Muscle of leg (tissue), 11 donors: ENCODE data around the gene PGS1. TPM values are rescaled to one million over a fixed set of nuclear protein-coding genes. Genes with fewer than 3 reads are reported as not detected.

Experiments used
- DNase-seq: peaks from one replicate; pipeline ENCODE4 v3.0.0; 2013
- H3K27ac ChIP-seq: one replicate; pipeline ENCODE4 v1.5.1; 2013; ENCODE audit warnings: mild to moderate bottlenecking, low read length, control low read depth
- H3K27me3 ChIP-seq: one replicate; pipeline ENCODE4 v1.6.1; 2013; ENCODE audit warnings: low read length; ENCODE audit not compliant: control insufficient read depth, insufficient read depth
- H3K36me3 ChIP-seq: one replicate; pipeline ENCODE4 v1.6.1; 2013; ENCODE audit warnings: low read length; ENCODE audit not compliant: control insufficient read depth, insufficient read depth
- H3K4me1 ChIP-seq: one replicate; pipeline ENCODE4 v1.6.1; 2013; ENCODE audit warnings: low read length; ENCODE audit not compliant: control insufficient read depth, insufficient read depth
- H3K4me3 ChIP-seq: one replicate; pipeline ENCODE4 v1.5.1; 2013; ENCODE audit warnings: low read length, control low read depth
- H3K9me3 ChIP-seq: replicated peaks from 2 replicates; pipeline ENCODE4 v1.6.1; 2013; ENCODE audit warnings: low read depth, low read length; ENCODE audit not compliant: control insufficient read depth
- WGBS: methylation state at CpG from one replicate; pipeline ENCODE4 v1.1.5; 2013; ENCODE audit warnings: missing lambda C conversion rate; ENCODE audit not compliant: insufficient coverage; 5-methylcytosine and 5-hydroxymethylcytosine counted together
- polyA plus RNA-seq, 8 donors: library from polyadenylated mRNA; unstranded; fragments of 120-200 nt; gene quantifications; one replicate each; pipeline versions ENCODE4 v1.2.1 to v1.2.3, GENCODE V29; 2013; ENCODE audit warnings: inconsistent platforms in 1 of 8, low replicate concordance in 1 of 8; ENCODE audit not compliant: insufficient read length in 8 of 8, insufficient read depth in 1 of 8
- total RNA-seq: library from RNA; stranded (reverse); fragments of 120-200 nt; gene quantifications from one replicate; pipeline ENCODE4 v1.2.4, GENCODE V29; 2013

Gene PGS1
- total and polyA plus RNA-seq, 9 donors: 20.9 to 33.6 (median 27.1) TPM

DNA sequence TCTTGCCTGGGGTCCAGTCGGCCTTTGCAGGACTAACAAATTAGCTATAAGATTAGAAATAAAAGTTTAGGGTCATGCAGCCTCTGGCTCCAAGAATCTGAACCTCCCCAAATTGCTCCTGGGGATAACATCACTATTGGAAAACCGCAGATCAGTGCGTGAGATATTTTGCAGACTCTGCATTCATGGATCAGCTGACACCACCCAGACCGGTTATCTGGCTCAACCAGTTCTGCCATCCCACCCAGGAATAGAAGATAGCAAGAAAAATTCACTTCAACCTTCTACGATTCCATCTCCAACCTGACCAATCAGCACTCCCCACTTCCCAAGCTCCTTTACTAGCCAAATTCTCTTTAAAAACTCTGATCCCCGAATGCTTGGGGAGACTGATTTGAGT, 4.3 kb upstream of the PGS1 start:
- H3K27me3 ChIP-seq: no peaks in the 10 kb centered on the region
- H3K4me1 ChIP-seq: peaks cover 13% of the 10 kb centered on the region
- no peaks in the 10 kb centered on the region for H3K36me3 ChIP-seq
- no peak overlapping the region for H3K4me3 ChIP-seq
- DNase-seq: no peak
- 68% methylated on average over 2 of the region's 6 CpGs for WGBS
- H3K27ac ChIP-seq: peak overlapping the region; percentile 52
- H3K9me3 ChIP-seq: no peaks in the 10 kb centered on the region

DNA sequence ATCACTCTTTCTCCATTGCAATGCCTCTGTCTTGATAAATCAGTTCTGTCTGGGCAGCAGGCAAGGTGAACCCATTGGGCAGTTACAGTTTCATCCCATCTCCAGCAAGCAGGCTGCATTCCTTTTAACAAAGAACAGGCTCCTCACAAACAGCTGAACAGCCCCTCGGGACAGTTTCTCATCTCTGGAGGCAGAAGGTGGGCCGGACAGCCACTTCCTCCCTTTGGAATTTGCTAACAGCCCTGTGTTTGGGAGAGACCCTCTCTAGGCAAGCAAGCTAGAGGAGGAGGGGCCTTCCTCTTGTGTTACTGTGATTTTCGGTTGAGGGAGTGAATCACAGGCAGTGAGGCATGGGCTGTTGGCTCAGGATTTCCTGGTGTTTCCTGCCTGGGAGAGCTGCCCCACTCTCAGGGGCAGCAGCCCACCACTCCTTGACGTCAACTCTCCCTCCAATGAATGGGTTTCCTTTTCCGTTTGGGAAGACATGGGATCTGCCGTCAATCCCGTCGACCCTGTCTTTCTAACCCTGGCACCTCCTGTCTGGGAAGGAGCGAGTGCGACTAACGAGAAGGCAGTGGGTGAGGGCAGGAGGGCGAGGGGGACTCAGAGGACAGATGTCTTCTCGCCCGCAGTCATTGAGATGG, 3.7 kb upstream of the PGS1 start:
- Histone ChIP-seq H3K9me3 (no peaks in the 10 kb centered on the region), H3K4me3 (no peak overlapping the region), H3K27me3 (no peaks in the 10 kb centered on the region), H3K36me3 (no peaks in the 10 kb centered on the region), H3K4me1 (peaks cover 19% of the 10 kb centered on the region), H3K27ac (peak overlapping the region; percentile 52)
- WGBS: 46% methylated on average over 7 of the region's 14 CpGs
- peak; percentile 38 for DNase-seq

DNA sequence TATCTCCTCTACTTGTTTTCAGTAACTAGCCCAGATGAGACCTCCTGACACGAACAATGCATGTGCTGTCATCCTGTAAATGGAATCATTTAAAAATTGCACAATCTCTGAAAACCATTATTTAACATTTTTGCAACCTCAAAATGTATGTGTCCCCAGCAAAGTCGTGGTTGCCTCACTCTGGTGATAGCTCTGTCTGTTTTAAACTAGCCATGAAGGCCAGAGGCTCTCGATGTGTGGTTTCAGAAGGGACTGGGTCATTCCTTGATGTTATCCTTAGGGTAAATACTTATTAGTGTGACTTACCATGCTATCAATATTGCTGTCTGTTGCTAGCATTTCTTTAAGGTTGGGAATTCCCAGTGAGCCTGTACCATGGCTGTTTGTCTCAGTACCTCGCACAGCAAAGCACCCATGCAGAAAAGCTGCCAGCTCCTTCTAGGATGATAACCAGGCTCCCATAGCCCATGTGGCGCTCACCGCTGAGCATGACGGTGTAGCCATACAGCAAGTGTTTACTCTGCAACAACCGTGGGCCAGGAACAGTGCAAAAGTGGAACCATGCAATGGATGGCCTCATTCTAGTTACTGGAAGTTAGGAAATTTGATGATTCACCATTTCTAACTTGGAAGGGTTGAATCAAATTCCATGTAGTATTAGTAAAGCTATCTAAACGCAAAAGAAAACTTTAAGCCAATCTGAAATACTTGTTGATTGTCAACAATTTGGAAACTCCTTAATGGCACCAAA, 2.9 kb upstream of the PGS1 start:
- H3K27me3 ChIP-seq: no peaks in the 10 kb centered on the region
- no peaks in the 10 kb centered on the region for H3K9me3 ChIP-seq
- H3K27ac ChIP-seq: peak overlapping the region; percentile 52
- H3K4me3 ChIP-seq: no peak overlapping the region
- peak; percentile 43 for DNase-seq
- WGBS: 77% methylated on average over 5 of the region's 9 CpGs
- peaks cover 5% of the 10 kb centered on the region for H3K36me3 ChIP-seq
- H3K4me1 ChIP-seq: peaks cover 22% of the 10 kb centered on the region

GRCh38 chr17:78376161-78376560, 2.3 kb upstream of the PGS1 start:
- no CpG with 5 or more reads among the region's 5 CpGs for WGBS
- H3K27me3 ChIP-seq: no peaks in the 10 kb centered on the region
- H3K9me3 ChIP-seq: no peaks in the 10 kb centered on the region
- no peak overlapping the region for H3K27ac ChIP-seq
- no peak overlapping the region for H3K4me3 ChIP-seq
- H3K36me3 ChIP-seq: peaks cover 5% of the 10 kb centered on the region
- DNase-seq: no peak
- peaks cover 25% of the 10 kb centered on the region for H3K4me1 ChIP-seq

GRCh38 chr17:78377858-78378224, 608 bp upstream of the PGS1 start:
- DNase-seq: no peak
- WGBS: 58% methylated on average over 14 of the region's 14 CpGs
- H3K27ac ChIP-seq: peak overlapping the region; percentile 76
- H3K9me3 ChIP-seq: no peaks in the 10 kb centered on the region
- H3K4me3 ChIP-seq: peak overlapping the region; percentile 97
- H3K4me1 ChIP-seq: peaks cover 28% of the 10 kb centered on the region
- H3K36me3 ChIP-seq: peaks cover 5% of the 10 kb centered on the region
- no peaks in the 10 kb centered on the region for H3K27me3 ChIP-seq

- Histone ChIP-seq H3K36me3 (peaks cover 5% of the 10 kb centered on the region), H3K4me3 (peak overlapping the region; percentile 97), H3K4me1 (peaks cover 31% of the 10 kb centered on the region), H3K9me3 (no peaks in the 10 kb centered on the region), H3K27ac (peak overlapping the region; percentile 89), H3K27me3 (no peaks in the 10 kb centered on the region)
- no peak for DNase-seq
- 0% methylated on average over 1 of the region's 7 CpGs for WGBS
Measured at GRCh38 chr17:78379131-78379491, 662 bp downstream of the PGS1 start.

GRCh38 chr17:78380370-78380769, 1.9 kb downstream of the PGS1 start:
- WGBS: 65% methylated on average over 3 of the region's 5 CpGs
- peaks cover 36% of the 10 kb centered on the region for H3K4me1 ChIP-seq
- no peak overlapping the region for H3K27ac ChIP-seq

GRCh38 chr17:78381601-78382232, 3.3 kb downstream of the PGS1 start:
- H3K9me3 ChIP-seq: no peaks in the 10 kb centered on the region
- H3K27ac ChIP-seq: peak overlapping the region; percentile 52
- H3K4me1 ChIP-seq: peaks cover 48% of the 10 kb centered on the region
- no peaks in the 10 kb centered on the region for H3K27me3 ChIP-seq
- no peak for DNase-seq
- no peak overlapping the region for H3K4me3 ChIP-seq
- WGBS: 55% methylated on average over 2 of the region's 12 CpGs
- H3K36me3 ChIP-seq: peaks cover 5% of the 10 kb centered on the region

More at GRCh38 chr17:78380370-78380769, 1.9 kb downstream of the PGS1 start:
- no peak overlapping the region for H3K4me3 ChIP-seq
- peaks cover 5% of the 10 kb centered on the region for H3K36me3 ChIP-seq
- no peaks in the 10 kb centered on the region for H3K9me3 ChIP-seq
- no peaks in the 10 kb centered on the region for H3K27me3 ChIP-seq
- no peak for DNase-seq

DNA sequence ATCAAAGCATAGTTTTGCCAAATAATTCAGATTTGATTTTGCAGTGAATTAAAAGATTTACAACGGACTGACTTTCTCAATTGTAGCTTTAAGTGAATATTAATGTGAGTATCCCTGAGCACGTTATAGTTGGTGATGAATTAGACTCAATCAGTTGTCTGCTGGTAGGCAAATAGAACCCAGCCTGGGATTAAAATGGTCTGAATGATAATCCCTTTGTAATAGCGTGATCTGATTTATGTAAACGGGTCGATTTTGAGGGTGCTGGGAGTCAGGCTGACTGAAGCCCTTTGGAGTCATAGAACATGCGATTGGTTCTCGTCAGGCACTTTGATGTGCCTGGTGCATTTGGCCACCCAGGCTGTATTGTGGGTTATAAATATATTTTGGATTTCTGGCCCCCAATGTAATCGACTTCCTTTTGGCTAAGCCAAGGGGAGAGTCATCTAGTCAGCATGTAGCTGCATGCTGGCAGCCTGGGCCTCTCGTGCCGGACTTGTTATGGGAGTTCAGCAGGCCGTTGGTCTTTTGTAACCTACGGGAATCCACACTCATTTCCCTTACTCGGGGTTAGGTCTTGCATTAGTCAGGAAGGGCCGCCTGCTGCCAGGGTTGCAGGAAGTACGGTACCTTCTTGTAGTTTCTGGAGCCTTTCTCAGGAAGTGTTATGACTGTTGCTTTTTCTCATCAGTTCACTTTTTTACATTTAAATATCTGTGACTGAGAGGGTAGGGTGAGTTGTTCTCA, 5.4 kb downstream of the PGS1 start:
- no peak overlapping the region for H3K4me3 ChIP-seq
- 55% methylated on average over 10 of the region's 15 CpGs for WGBS
- H3K4me1 ChIP-seq: peaks cover 48% of the 10 kb centered on the region
- peaks cover 5% of the 10 kb centered on the region for H3K36me3 ChIP-seq
- peak; percentile 69 for DNase-seq
- H3K27me3 ChIP-seq: no peaks in the 10 kb centered on the region
- no peaks in the 10 kb centered on the region for H3K9me3 ChIP-seq
- H3K27ac ChIP-seq: peak overlapping the region; percentile 87
